ENCODE measurements around the gene DCLK1.

DNA sequence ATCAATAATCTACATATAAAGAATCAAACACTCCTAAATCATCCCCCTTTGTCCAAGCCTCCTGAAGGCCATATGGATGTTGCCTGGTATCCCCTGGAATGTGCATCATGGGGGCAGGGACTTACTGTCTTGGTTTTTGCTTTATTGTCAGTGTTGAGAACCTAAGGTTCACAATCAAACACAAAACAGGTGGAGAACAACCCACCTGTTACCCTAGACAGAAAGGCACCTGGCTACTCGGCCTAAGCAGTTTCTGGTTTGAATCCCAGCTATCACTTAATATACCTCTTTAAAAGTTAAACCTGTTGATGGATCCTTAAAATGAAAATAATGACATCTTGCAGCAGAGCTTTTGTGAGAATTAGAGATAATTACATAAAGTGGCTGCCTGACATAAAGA, 68.9 kb downstream of the DCLK1 start:
- TF ChIP-seq EP300 (IDR thresholded peaks at IDR 0.05), result no peak
- TF ChIP-seq, protein P1, sequence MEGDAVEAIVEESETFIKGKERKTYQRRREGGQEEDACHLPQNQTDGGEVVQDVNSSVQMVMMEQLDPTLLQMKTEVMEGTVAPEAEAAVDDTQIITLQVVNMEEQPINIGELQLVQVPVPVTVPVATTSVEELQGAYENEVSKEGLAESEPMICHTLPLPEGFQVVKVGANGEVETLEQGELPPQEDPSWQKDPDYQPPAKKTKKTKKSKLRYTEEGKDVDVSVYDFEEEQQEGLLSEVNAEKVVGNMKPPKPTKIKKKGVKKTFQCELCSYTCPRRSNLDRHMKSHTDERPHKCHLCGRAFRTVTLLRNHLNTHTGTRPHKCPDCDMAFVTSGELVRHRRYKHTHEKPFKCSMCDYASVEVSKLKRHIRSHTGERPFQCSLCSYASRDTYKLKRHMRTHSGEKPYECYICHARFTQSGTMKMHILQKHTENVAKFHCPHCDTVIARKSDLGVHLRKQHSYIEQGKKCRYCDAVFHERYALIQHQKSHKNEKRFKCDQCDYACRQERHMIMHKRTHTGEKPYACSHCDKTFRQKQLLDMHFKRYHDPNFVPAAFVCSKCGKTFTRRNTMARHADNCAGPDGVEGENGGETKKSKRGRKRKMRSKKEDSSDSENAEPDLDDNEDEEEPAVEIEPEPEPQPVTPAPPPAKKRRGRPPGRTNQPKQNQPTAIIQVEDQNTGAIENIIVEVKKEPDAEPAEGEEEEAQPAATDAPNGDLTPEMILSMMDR (IDR thresholded peaks at IDR 0.05), result no peak
